ENCODE measurements around the gene PLXDC2. TPM values are rescaled to one million over a fixed set of nuclear protein-coding genes. Genes with fewer than 3 reads are reported as not detected.

PLXDC2 gene
- total and polyA plus RNA-seq, 2 donors (not counting 1 experiment from before 2014, with no cell fraction given) = 0.07 TPM

- POLR2A ChIA-PET = no interaction called here
- Mint-ChIP-seq H3K9me3 (ENCODE audit: insufficient read depth) (peaks cover 2% of the 10 kb centered on the region), H3K27ac (no peak overlapping the region), H3K4me3 (no peak overlapping the region), H3K27me3 (no peaks in the 10 kb centered on the region), H3K4me1 (no peaks in the 10 kb centered on the region)
- intact Hi-C loops (cut with micrococcal nuclease) = no loop called here
- DNase-seq (no peak), ATAC-seq (ENCODE audit: low read depth) (no peak)
- no peak overlapping the region for H3K9ac ChIP-seq (ENCODE audit: low read length)
- no peak overlapping the region for H3K27ac ChIP-seq (ENCODE audit: low read length in 2 of 2)
- H2AFZ ChIP-seq (ENCODE audit: insufficient read depth, low read depth, low read length, poor library complexity, severe bottlenecking) = no peak overlapping the region
- WGBS (ENCODE audit: insufficient coverage) = 38% methylated on average over 1 of the region's 3 CpGs
- H3K4me3 ChIP-seq (ENCODE audit: control extremely low read depth in 1 of 5, extremely low read depth in 1 of 5, insufficient read depth in 1 of 5, low read depth in 2 of 5, low read length in 4 of 5) = no peak overlapping the region
- no peaks in the 10 kb centered on the region for H3K4me1 ChIP-seq (ENCODE audit: control insufficient read depth in 2 of 2, insufficient read depth in 2 of 2, low read length in 2 of 2)
- H3K9me3 ChIP-seq (ENCODE audit: control extremely low read depth in 1 of 3, control insufficient read depth in 2 of 3, insufficient read depth in 1 of 3, low read length in 2 of 3) = peaks cover 0 to 8% (median 1%) of the 10 kb centered on the region in 3 donors
- H3K27me3 ChIP-seq (replicated peaks in 1 of 4; ENCODE audit: control extremely low read depth in 1 of 4, control insufficient read depth in 3 of 4, insufficient read depth in 4 of 4, low read length in 3 of 4) = no peaks in the 10 kb centered on the region
- no peaks in the 10 kb centered on the region for H4K20me1 ChIP-seq (ENCODE audit: control insufficient read depth, insufficient read depth, low read length, poor library complexity, severe bottlenecking)
- H3K79me2 ChIP-seq (ENCODE audit: control insufficient read depth, insufficient read depth, low read length) = no peaks in the 10 kb centered on the region
- no peak overlapping the region for H3K4me2 ChIP-seq (replicated peaks; ENCODE audit: low read depth, low read length, poor library complexity, severe bottlenecking)
- no peaks in the 10 kb centered on the region for H3K36me3 ChIP-seq (replicated peaks in 1 of 2; ENCODE audit: control extremely low read depth in 1 of 2, control insufficient read depth in 1 of 2, extremely low read depth in 1 of 2, insufficient read depth in 2 of 2, low read length in 1 of 2)
- TF ChIP-seq EZH2 (IDR thresholded peaks at IDR 0.05; ENCODE audit: borderline replicate concordance, insufficient read depth, low read depth, low read length, poor library complexity, severe bottlenecking) (no peak), CTCF (IDR thresholded peaks at IDR 0.05) (no peak)
- CTCF ChIA-PET = no interaction called here
These were observed 177.6 kb downstream of the PLXDC2 start for GRCh38 chr10:19993714-19994315.

GRCh38 chr10:19998482-19998881 is 182.2 kb downstream of the PLXDC2 start:
- ChIA-PET CTCF (interaction anchor here (0.6 kb wide), 1 partner anchor 175 kb away, joined by 5 read pairs; no protein-coding TSS in a partner anchor), POLR2A (no interaction called here)
- Histone ChIP-seq H3K79me2 (ENCODE audit: control insufficient read depth, insufficient read depth, low read length) (no peaks in the 10 kb centered on the region), H3K4me2 (replicated peaks; ENCODE audit: low read depth, low read length, poor library complexity, severe bottlenecking) (no peak overlapping the region), H3K27ac (ENCODE audit: low read length in 2 of 2) (no peak overlapping the region), H3K4me1 (ENCODE audit: control insufficient read depth in 2 of 2, insufficient read depth in 2 of 2, low read length in 2 of 2) (peaks cover 0 to 3% of the 10 kb centered on the region in 2 donors), H4K20me1 (ENCODE audit: control insufficient read depth, insufficient read depth, low read length, poor library complexity, severe bottlenecking) (no peaks in the 10 kb centered on the region), H3K36me3 (replicated peaks in 1 of 2; ENCODE audit: control extremely low read depth in 1 of 2, control insufficient read depth in 1 of 2, extremely low read depth in 1 of 2, insufficient read depth in 2 of 2, low read length in 1 of 2) (no peaks in the 10 kb centered on the region), H2AFZ (ENCODE audit: insufficient read depth, low read depth, low read length, poor library complexity, severe bottlenecking) (no peak overlapping the region), H3K9me3 (ENCODE audit: control extremely low read depth in 1 of 3, control insufficient read depth in 2 of 3, insufficient read depth in 1 of 3, low read length in 2 of 3) (peaks cover 0 to 8% (median 1%) of the 10 kb centered on the region in 3 donors), H3K9ac (ENCODE audit: low read length) (no peak overlapping the region), H3K27me3 (replicated peaks in 1 of 4; ENCODE audit: control extremely low read depth in 1 of 4, control insufficient read depth in 3 of 4, insufficient read depth in 4 of 4, low read length in 3 of 4) (no peaks in the 10 kb centered on the region), H3K4me3 (ENCODE audit: control extremely low read depth in 1 of 5, extremely low read depth in 1 of 5, insufficient read depth in 1 of 5, low read depth in 2 of 5, low read length in 4 of 5) (no peak overlapping the region)
- no peak for DNase-seq
- Mint-ChIP-seq H3K27me3 (no peaks in the 10 kb centered on the region), H3K4me1 (peaks cover under 1% of the 10 kb centered on the region), H3K27ac (no peak overlapping the region), H3K9me3 (ENCODE audit: insufficient read depth) (peaks cover 2% of the 10 kb centered on the region), H3K4me3 (no peak overlapping the region)
- no CpG with 5 or more reads among the region's 2 CpGs for WGBS (ENCODE audit: insufficient coverage)
- intact Hi-C loops (cut with micrococcal nuclease) = no loop called here
- ATAC-seq (ENCODE audit: low read depth) = no peak
- TF ChIP-seq EZH2 (IDR thresholded peaks at IDR 0.05; ENCODE audit: borderline replicate concordance, insufficient read depth, low read depth, low read length, poor library complexity, severe bottlenecking) = no peak
- no peak for TF ChIP-seq CTCF (IDR thresholded peaks at IDR 0.05)

All from B cell (primary cell).